Measurements from ENCODE around the gene HMCN1.
A peak's percentile ranks its signal among the peaks of the same experiment; 100 is the strongest.

Gene HMCN1

DNA sequence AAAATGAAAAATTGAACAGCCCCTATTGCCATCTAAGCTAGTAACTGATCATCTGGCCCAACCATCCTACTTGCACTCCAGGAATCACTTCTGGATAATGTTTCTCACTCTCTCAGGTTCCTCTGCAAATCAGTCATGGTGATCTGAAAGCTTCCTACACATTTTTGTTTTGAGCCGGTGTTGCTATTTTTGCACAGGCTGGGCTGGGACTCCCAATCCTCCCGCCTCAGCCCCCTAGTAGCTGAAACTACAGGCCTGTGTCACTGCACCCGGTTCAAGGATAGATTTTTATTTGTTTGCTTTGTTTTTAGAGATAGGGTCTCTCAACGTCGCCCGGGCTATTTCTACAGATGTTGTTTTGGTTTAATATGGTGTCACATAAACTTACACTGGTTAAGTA is 40.5 kb upstream of the HMCN1 start:
- no peak overlapping the region for H3K9ac ChIP-seq (ENCODE audit: low read length)
- H3K27me3 ChIP-seq (ENCODE audit: insufficient read depth, low read length): 0 out of 2 replicates have a peak, but pooled peaks cover 3% of the 10 kb centered on the region
- 0 out of 2 replicates have a peak, but pooled peaks cover 2% of the 10 kb centered on the region for H3K9me3 ChIP-seq (ENCODE audit: low read length)
- no peaks in the 10 kb centered on the region for H3F3A ChIP-seq (ENCODE audit: insufficient read depth, low read length)
- H3K27ac ChIP-seq (ENCODE audit: low read depth, low read length, poor library complexity, severe bottlenecking): no peak overlapping the region
- no peaks in the 10 kb centered on the region for H4K20me1 ChIP-seq (ENCODE audit: insufficient read depth, low read length)
- no peaks in the 10 kb centered on the region for H3K9me2 ChIP-seq (ENCODE audit: low read depth, low read length)
- peak overlapping the region; percentile 60 for H3K4me2 ChIP-seq (ENCODE audit: low read length)
- H3K4me3 ChIP-seq (ENCODE audit: low read depth, low read length, poor library complexity, severe bottlenecking): peak overlapping the region; percentile 45
- no peak for TF ChIP-seq EZH2 (IDR thresholded peaks at IDR 0.05; ENCODE audit: borderline replicate concordance, low read length)
- TF ChIP-seq, protein P1, sequence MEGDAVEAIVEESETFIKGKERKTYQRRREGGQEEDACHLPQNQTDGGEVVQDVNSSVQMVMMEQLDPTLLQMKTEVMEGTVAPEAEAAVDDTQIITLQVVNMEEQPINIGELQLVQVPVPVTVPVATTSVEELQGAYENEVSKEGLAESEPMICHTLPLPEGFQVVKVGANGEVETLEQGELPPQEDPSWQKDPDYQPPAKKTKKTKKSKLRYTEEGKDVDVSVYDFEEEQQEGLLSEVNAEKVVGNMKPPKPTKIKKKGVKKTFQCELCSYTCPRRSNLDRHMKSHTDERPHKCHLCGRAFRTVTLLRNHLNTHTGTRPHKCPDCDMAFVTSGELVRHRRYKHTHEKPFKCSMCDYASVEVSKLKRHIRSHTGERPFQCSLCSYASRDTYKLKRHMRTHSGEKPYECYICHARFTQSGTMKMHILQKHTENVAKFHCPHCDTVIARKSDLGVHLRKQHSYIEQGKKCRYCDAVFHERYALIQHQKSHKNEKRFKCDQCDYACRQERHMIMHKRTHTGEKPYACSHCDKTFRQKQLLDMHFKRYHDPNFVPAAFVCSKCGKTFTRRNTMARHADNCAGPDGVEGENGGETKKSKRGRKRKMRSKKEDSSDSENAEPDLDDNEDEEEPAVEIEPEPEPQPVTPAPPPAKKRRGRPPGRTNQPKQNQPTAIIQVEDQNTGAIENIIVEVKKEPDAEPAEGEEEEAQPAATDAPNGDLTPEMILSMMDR (IDR thresholded peaks at IDR 0.05; ENCODE audit: low read length): no peak
- peaks cover 10% of the 10 kb centered on the region for H3K4me1 ChIP-seq (ENCODE audit: insufficient read depth, low read length, severe bottlenecking)
- no peaks in the 10 kb centered on the region for H3K79me2 ChIP-seq (ENCODE audit: insufficient read depth, low read length)
- peak overlapping the region; percentile 99 for H2AFZ ChIP-seq (ENCODE audit: low read length)
- no peaks in the 10 kb centered on the region; the same call in 1 of the 2 replicates for H3K36me3 ChIP-seq (ENCODE audit: insufficient read depth, low read length)

DNA sequence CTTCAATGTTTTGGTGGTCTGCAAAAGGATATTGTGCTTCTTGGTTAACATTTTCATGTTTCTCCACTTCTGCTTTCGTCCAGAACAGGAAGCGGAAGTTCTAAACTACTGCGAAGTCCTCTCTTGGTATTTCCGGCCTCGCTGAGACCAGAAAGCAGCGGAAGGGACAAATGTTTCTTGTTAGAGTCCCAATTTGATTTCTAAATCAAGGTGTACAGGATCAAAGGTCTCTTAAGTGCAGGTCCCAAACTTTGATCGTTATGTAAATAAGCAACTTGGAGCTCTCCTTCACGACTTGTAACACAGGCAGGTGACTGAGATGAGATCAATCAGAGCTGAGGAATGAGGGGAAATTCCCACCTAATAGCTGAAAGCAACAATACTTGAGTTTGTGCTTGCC is 40.1 kb upstream of the HMCN1 start:
- H3K79me2 ChIP-seq (ENCODE audit: insufficient read depth, low read length): no peaks in the 10 kb centered on the region
- peak overlapping the region; percentile 60 for H3K4me2 ChIP-seq (ENCODE audit: low read length)
- no peaks in the 10 kb centered on the region; the same call in 1 of the 2 replicates for H3K36me3 ChIP-seq (ENCODE audit: insufficient read depth, low read length)
- H3K4me3 ChIP-seq (ENCODE audit: low read depth, low read length, poor library complexity, severe bottlenecking): peak overlapping the region; percentile 45
- no peak overlapping the region for H3K9ac ChIP-seq (ENCODE audit: low read length)
- peak overlapping the region; percentile 99 for H2AFZ ChIP-seq (ENCODE audit: low read length)
- TF ChIP-seq, protein P1 (IDR thresholded peaks at IDR 0.05; ENCODE audit: low read length): no peak
- no peak for TF ChIP-seq EZH2 (IDR thresholded peaks at IDR 0.05; ENCODE audit: borderline replicate concordance, low read length)
- H3K4me1 ChIP-seq (ENCODE audit: insufficient read depth, low read length, severe bottlenecking): peaks cover 10% of the 10 kb centered on the region
- H3K27me3 ChIP-seq (ENCODE audit: insufficient read depth, low read length): 0 out of 2 replicates have a peak, but pooled peaks cover 3% of the 10 kb centered on the region
- no peaks in the 10 kb centered on the region for H3K9me2 ChIP-seq (ENCODE audit: low read depth, low read length)
- no peak overlapping the region for H3K27ac ChIP-seq (ENCODE audit: low read depth, low read length, poor library complexity, severe bottlenecking)
- 0 out of 2 replicates have a peak, but pooled peaks cover 2% of the 10 kb centered on the region for H3K9me3 ChIP-seq (ENCODE audit: low read length)
- H3F3A ChIP-seq (ENCODE audit: insufficient read depth, low read length): no peaks in the 10 kb centered on the region
- no peaks in the 10 kb centered on the region for H4K20me1 ChIP-seq (ENCODE audit: insufficient read depth, low read length)

DNA sequence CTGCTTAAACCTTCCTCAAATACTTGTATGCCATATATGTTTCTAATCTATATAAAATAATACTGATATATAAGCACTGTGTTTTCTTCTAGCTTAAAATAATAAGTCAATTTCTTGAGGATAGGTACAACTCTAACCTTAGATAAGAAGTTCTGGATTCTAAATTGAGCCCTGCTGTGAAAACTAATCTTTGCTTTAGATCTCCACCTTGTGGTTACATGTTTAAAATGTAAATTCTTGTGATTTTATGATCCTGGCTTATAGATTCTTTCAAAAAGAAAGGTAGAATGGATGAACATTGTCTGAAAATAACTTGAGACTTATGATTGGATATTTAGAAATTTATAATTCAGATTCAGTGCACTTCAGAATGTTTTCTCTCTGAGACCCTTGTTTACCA is 38.9 kb upstream of the HMCN1 start:
- no peak for TF ChIP-seq EZH2 (IDR thresholded peaks at IDR 0.05; ENCODE audit: borderline replicate concordance, low read length)
- TF ChIP-seq, protein P1 (IDR thresholded peaks at IDR 0.05; ENCODE audit: low read length): peak; percentile 31; the same call in 1 of the 2 replicates
- Histone ChIP-seq H3F3A (ENCODE audit: insufficient read depth, low read length) (no peaks in the 10 kb centered on the region), H4K20me1 (ENCODE audit: insufficient read depth, low read length) (no peaks in the 10 kb centered on the region), H3K27ac (ENCODE audit: low read depth, low read length, poor library complexity, severe bottlenecking) (no peak overlapping the region), H3K27me3 (ENCODE audit: insufficient read depth, low read length) (0 out of 2 replicates have a peak, but pooled peaks cover 3% of the 10 kb centered on the region), H3K4me3 (ENCODE audit: low read depth, low read length, poor library complexity, severe bottlenecking) (no peak overlapping the region), H3K79me2 (ENCODE audit: insufficient read depth, low read length) (no peaks in the 10 kb centered on the region), H3K9me3 (ENCODE audit: low read length) (0 out of 2 replicates have a peak, but pooled peaks cover 2% of the 10 kb centered on the region), H3K4me1 (ENCODE audit: insufficient read depth, low read length, severe bottlenecking) (peaks cover 10% of the 10 kb centered on the region), H2AFZ (ENCODE audit: low read length) (no peak overlapping the region), H3K9ac (ENCODE audit: low read length) (no peak overlapping the region), H3K36me3 (ENCODE audit: insufficient read depth, low read length) (no peaks in the 10 kb centered on the region; the same call in 1 of the 2 replicates), H3K4me2 (ENCODE audit: low read length) (no peak overlapping the region), H3K9me2 (ENCODE audit: low read depth, low read length) (no peaks in the 10 kb centered on the region)
